IMR-90 (cell line): ENCODE results near the gene BCAR1.

Experiments used
- BHLHE40 ChIP-seq: fragments of 150-350 bp; IDR thresholded peaks from 2 replicates; pipeline ENCODE4 v1.6.1; 2016; ENCODE audit warnings: mild to moderate bottlenecking, low read depth, low read length
- CEBPB ChIP-seq: IDR thresholded peaks from 2 replicates; pipeline ENCODE4 v1.6.1; 2012; ENCODE audit warnings: low read depth, low read length, improper control_type of control experiment
- MAZ ChIP-seq: IDR thresholded peaks from 2 replicates; pipeline ENCODE4 v1.6.1; 2012; ENCODE audit warnings: low read depth, mild to moderate bottlenecking, low read length, improper control_type of control experiment, moderate library complexity, borderline replicate concordance
- MXI1 ChIP-seq: IDR thresholded peaks from 2 replicates; pipeline ENCODE4 v1.6.1; 2012; ENCODE audit warnings: low read depth, mild to moderate bottlenecking, low read length, moderate library complexity, borderline replicate concordance
- NFE2L2 ChIP-seq: fragments of 150-350 bp; IDR thresholded peaks from 2 replicates; pipeline ENCODE4 v1.6.1; 2016; ENCODE audit warnings: low read depth, mild to moderate bottlenecking, low read length
- POLR2A ChIP-seq: IDR thresholded peaks from 2 replicates; pipeline ENCODE4 v1.6.1; 2012; ENCODE audit warnings: mild to moderate bottlenecking, low read depth, low read length
- RAD21 ChIP-seq: IDR thresholded peaks from 2 replicates; pipeline ENCODE4 v1.6.1; 2012; ENCODE audit warnings: low read length, improper control_type of control experiment
- RCOR1 ChIP-seq: IDR thresholded peaks from 2 replicates; pipeline ENCODE4 v1.6.1; 2012; ENCODE audit warnings: mild to moderate bottlenecking, low read length, improper control_type of control experiment; ENCODE audit not compliant: insufficient replicate concordance
- TF ChIP-seq, protein P1 (sequence below): conservative IDR thresholded peaks from 2 replicates; pipeline ENCODE4 v1.5.1; 2012; ENCODE audit warnings: mild to moderate bottlenecking, low read depth, low read length, improper control_type of control experiment

DNA sequence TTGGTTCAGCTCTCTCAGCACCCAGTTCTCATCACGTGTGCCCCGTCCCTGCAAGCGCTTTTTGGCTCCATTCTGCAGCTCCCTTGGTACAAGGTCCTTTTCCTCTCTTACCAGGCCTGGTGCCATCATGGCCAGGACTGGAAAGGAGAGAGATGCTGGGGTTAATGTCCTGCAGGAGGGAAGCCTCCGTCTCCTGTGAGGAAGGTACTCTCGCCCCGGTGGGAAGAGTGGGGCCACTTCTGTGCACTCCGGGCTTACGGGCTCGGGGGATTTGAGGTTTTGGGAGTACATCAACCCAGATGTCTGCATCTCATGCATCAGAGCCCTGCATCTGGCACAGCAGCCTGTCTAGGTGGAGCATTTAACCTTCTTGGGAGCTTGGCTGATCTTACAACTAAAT lies 54.6 kb downstream of the BCAR1 start:
- TF ChIP-seq, protein P1, sequence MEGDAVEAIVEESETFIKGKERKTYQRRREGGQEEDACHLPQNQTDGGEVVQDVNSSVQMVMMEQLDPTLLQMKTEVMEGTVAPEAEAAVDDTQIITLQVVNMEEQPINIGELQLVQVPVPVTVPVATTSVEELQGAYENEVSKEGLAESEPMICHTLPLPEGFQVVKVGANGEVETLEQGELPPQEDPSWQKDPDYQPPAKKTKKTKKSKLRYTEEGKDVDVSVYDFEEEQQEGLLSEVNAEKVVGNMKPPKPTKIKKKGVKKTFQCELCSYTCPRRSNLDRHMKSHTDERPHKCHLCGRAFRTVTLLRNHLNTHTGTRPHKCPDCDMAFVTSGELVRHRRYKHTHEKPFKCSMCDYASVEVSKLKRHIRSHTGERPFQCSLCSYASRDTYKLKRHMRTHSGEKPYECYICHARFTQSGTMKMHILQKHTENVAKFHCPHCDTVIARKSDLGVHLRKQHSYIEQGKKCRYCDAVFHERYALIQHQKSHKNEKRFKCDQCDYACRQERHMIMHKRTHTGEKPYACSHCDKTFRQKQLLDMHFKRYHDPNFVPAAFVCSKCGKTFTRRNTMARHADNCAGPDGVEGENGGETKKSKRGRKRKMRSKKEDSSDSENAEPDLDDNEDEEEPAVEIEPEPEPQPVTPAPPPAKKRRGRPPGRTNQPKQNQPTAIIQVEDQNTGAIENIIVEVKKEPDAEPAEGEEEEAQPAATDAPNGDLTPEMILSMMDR = no peak
- no peak for TF ChIP-seq MAZ
- TF ChIP-seq POLR2A = no peak
- no peak for TF ChIP-seq CEBPB
- no peak for TF ChIP-seq NFE2L2
- no peak for TF ChIP-seq BHLHE40
- no peak for TF ChIP-seq MXI1
- TF ChIP-seq RCOR1 = no peak
- TF ChIP-seq RAD21 = no peak
